NCI-H2196 (cell line): ENCODE data around the gene SMARCD1.

ENCODE experiments used
- DNase-seq: peaks from one replicate; lab custom pipeline; 2025; ENCODE audit not compliant: unreplicated experiment; lab: John Stamatoyannopoulos, UW

SMARCD1 gene

GRCh38 chr12:50084775-50085614 lies at the start of gene SMARCD1:
TSS of gene SMARCD1 (plus strand) at chr12:50085342. CDS start at chr12:50085370, 28 bp downstream.
- DNase-seq: peak; percentile 95

DNA sequence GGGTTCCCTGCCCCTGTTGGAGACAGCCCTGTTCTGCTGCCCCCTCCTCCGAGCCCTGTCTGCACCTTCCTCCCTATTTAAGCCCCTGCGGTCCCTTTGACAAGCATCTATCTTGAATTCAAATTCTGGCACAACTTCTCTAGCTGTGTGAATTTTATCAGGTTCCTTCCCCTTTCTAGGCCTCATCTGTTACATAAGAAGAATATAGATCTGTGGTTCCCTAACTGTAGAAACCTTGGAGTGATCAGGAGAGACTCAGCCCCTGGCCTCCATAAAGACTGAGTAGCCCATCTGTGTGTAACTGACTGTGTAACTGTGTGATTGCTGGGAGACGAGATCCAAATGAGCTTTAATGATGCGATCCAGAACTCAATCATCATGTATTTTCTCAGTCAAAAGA lies 46.8 kb upstream of the SMARCD1 start:
- no peak for DNase-seq

DNA sequence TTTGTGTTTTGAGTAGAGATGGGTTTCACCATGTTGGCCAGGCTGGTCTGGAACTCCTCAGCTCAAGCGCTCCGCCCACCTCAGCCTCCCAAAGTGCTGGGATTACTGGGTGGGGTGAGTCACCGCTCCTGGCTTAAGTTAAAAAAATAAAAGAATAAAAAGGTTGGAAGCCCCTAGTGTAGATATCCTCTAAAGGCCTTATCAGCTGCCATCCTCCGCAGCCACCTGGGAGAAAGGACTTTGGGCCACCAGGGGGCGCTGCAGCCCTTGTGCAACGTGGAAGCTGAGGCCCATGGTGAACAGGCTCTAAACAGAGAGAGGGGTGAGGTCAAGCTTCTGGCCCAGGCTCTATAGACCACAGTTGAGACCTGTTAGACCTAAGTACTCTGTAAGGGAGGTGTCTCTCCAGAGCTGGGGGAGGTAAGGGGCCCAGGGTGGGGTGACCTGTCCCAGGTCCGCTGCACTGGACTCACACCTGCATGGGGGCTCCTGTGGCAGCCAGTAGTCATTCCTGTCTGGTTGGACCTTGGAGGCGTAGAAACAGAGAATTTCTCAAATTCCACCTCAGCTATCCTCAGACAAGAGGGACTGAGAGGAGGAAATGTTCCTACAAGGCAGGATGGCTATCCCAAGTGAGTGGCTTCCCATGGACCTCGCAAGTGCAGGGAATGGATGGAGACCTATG lies 45.8 kb upstream of the SMARCD1 start:
- DNase-seq: peak; percentile 86

DNA sequence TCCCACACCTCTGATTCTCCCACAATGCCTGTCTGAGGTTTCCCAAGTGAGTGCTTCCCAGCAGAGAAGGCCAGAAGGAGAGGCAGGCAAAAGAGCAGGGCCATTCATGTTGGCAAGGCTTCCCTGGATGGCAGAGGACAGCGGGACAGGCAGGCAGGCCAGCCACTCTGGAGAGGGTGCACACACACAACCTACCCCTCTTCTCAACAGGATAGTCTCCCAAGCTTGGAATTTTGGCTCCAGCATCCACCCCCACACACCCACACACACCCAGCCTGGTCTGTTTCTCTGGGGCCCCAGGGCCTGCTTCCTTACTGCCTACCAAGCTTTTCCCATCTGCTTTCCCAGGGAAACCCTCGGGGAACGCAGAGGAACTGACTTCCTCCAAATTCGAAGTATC lies 44.5 kb upstream of the SMARCD1 start:
- DNase-seq: no peak

- no peak for DNase-seq
These were observed 43.9 kb upstream of the SMARCD1 start for GRCh38 chr12:50041062-50041860.

- DNase-seq: no peak
These were observed 43.2 kb upstream of the SMARCD1 start for GRCh38 chr12:50041962-50042361.

DNA sequence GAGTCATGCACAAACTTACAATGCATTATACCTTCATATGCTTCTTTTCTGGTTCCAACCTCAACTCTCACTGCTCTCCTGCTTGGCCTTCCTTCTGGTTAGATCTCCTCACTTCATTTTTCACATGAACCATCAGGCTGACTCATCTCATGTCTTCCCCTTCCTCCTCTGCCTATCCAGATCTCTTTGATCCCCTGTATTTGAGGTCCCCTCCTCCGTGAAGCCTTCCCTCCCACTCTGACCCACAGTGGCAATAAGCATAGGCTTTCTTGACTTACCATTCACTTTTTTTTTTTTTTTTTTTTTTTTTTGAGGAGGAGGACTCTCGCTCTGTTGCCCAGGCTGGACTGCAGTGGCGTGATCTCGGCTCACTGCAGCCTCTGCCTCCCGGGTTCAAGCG lies 42.4 kb upstream of the SMARCD1 start:
- DNase-seq: no peak

DNA sequence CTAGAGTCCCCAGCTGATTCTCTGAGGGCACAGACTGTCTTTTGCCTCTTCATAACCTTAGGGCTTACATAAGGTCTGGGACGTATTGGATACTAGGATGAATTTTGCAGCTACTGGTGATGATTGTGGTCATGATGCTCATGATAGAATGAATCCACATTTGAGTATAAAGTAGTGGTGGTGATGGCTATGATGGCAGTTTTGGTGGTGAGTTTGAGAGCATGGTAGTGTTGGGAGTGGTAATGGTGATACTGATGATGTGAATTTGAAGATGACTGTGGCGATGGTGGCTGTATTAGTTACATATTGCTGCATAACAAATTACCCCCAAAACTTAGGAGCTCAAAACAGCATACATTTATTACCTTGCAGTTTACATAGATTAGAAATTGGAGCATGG lies 41.8 kb upstream of the SMARCD1 start:
- no peak for DNase-seq

DNA sequence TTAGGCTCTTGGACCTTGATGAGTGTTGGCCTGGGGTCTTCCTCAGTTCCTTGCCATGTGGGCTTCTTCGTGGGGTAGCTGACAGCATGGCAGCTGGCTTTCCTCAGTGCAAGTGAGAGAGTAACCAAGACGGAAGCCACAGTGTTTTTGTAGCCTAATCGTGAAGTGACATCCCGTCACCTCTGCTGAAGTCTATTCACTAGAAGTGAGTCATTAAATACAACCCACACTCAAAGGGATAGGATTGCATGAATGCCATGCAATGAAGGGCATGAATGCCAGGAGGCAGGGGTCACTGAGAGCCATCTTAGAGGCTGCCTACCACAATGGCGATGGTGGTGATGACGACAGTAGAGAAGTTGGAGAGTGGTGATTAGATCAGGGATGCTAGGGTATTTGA lies 41.3 kb upstream of the SMARCD1 start:
- no peak for DNase-seq

DNA sequence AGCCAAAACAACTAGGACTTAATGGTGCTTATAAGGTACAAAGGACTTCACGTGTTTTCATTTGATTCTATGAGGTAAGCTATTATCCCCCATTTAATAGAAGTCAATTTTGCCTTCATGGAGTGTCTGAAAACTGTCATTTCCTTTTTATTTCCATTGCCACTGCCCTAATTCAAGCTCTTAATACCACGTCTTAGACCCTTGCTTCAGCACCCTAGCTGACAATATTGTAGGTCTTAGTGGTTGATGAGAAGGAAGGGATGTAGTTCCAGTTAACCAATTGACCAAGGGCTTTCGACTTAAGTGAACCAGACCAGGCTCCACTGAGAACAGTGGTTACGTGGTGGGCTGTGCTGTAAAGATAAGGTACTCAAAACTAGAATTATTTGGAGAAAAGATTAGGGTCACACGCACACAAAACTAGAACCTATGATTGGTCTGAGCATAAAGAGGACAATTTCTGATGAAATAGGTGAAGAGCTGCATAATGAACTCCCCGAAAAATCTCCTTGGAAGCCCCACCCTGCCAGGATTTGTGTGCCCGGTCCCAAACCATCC lies 37.4 kb upstream of the SMARCD1 start:
- no peak for DNase-seq

DNA sequence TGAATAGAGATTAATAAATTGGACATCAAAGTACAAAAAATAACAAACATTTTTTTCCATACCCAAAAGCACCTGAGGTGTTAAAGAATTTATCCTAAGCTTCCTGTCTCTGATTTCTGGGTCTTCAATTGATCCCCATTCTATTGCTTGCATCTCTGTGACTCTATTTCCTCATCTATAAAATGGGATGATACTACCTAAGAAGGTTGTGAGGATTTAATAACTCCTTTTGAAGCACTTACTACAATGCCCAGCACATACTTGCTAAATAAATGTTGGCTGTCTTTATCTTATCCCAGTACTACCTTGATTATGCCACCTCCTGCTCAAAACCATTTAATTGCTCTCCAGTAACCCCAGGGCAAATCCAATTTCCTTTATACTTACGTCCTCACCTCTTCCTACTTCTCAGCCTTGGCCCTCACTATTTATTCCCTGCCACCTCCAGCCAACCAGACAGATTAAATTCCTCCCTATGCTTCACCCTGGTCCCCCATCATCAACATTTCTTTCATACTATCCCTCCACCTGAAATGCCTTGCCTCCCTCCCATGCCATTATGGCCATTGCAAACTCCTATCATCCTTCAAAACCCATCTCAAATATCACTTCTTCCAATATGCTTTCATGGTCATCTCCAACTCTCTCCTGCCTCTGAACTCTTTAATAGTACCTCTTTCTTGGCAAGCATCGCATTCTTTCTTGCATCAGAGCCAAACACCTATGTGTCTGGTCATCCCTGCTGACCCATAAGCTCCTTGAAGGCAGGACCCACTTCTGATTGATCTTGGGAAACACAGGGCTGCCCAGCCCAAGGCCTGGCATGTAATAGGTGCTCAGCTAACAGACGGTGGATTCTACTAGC lies 35.7 kb upstream of the SMARCD1 start:
- no peak for DNase-seq

DNA sequence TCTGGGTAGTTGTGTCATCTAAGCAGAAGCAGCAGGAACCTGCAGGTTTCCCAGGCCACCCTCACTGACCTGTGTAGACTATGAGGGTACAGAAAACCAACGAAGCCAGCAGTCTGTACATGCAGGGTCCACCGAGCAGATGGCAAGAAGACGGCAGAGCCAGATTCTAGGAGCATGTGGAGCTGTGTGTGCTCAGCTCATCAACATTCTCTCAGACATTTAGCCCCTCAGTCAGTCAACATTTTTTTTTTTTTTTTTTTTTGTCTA lies 35.1 kb upstream of the SMARCD1 start:
- no peak for DNase-seq

DNA sequence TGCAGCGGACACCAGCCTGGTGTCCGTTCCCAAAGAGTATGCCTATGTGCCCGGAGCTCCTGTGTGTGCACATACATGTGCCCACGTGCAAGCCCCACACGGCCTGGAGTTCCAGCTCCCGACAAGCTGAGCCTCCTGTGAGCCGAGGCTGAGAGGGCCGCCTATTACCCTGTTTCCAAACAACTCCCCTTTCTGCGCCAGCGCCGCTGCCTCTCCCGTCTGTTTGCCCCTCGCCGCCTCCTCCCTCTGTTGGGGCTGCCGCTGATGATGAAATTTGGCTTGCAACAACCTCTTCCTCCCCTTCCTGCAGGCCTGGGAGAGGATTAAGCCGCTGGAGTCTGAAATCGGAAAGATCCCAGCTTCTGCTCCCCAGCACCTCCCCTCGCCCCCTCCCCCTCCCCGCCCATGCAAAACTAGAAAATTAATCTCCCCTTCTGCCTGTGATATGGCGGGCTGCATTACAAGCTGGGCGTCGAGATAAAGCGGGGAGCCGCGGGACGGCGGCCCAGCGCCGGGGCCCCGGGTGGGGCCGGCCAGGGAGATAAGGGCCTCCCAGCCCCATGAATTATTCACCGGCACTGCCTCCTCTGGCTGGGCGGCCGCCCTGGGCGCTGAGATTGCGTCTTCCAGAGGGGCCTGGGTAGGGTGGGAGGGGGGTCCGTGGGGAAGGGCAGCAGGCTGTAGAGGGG lies 34.6 kb upstream of the SMARCD1 start:
- DNase-seq: no peak

- no peak for DNase-seq
These were observed 33.9 kb upstream of the SMARCD1 start for GRCh38 chr12:50051101-50051806.

- DNase-seq: no peak
These were observed 32.6 kb upstream of the SMARCD1 start for GRCh38 chr12:50052544-50052943.

GRCh38 chr12:50052964-50053363 lies 32.2 kb upstream of the SMARCD1 start:
- DNase-seq: no peak

DNA sequence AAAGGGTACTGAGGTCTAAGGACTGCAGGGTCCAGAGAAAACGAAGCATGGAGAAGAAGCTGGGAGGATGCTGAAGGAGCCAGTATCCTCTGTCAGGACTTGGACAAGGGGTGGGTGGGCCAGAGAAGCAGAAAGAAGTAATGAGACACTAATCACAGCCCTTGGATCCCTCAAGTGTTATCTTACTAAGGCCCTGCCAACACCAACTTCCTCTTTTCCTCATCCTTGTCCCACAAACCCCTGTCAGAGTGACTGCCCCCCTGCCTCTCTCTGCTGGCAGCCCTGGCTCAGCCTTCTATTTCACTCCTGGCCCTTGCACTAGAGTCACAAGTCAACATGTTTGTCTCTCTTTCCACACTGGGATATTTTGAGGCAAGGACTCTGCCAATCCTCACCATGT lies 31.6 kb upstream of the SMARCD1 start:
- DNase-seq: no peak

GRCh38 chr12:50055831-50056638 lies 29.1 kb upstream of the SMARCD1 start:
- peak; percentile 72 for DNase-seq

GRCh38 chr12:50056639-50056976 lies 28.5 kb upstream of the SMARCD1 start:
- DNase-seq: no peak
